Choroid plexus epithelial cell (primary cell): ENCODE results near the gene PRKAG3.
"Not testable (repeated sequence)": the region's sequence is repeated elsewhere in the genome, so short reads cannot be mapped to it uniquely, and the experiment has no call there.

Experiments used
- DNase-seq: peaks from one replicate; pipeline ENCODE4 v3.0.0-alpha.2; 2010; ENCODE audit warnings: low read depth
- H3K4me3 ChIP-seq: 2 replicates; pipeline ENCODE4 v1.5.1; 2011; ENCODE audit warnings: low read depth, mild to moderate bottlenecking, control low read depth, low read length, moderate library complexity
- TF ChIP-seq, protein P1 (sequence below): conservative IDR thresholded peaks from 2 replicates; pipeline ENCODE4 v1.5.1; 2011; ENCODE audit warnings: low read depth, mild to moderate bottlenecking, control low read depth, inconsistent platforms, low read length, moderate library complexity

Gene PRKAG3

GRCh38 chr2:218852911-218853667 is 21.5 kb upstream of the PRKAG3 start:
- DNase-seq: peak; percentile 80
- TF ChIP-seq, protein P1, sequence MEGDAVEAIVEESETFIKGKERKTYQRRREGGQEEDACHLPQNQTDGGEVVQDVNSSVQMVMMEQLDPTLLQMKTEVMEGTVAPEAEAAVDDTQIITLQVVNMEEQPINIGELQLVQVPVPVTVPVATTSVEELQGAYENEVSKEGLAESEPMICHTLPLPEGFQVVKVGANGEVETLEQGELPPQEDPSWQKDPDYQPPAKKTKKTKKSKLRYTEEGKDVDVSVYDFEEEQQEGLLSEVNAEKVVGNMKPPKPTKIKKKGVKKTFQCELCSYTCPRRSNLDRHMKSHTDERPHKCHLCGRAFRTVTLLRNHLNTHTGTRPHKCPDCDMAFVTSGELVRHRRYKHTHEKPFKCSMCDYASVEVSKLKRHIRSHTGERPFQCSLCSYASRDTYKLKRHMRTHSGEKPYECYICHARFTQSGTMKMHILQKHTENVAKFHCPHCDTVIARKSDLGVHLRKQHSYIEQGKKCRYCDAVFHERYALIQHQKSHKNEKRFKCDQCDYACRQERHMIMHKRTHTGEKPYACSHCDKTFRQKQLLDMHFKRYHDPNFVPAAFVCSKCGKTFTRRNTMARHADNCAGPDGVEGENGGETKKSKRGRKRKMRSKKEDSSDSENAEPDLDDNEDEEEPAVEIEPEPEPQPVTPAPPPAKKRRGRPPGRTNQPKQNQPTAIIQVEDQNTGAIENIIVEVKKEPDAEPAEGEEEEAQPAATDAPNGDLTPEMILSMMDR: peak; percentile 87
- no peak overlapping the region for H3K4me3 ChIP-seq

- no peak for DNase-seq
- TF ChIP-seq, protein P1: no peak
These were observed 19.7 kb upstream of the PRKAG3 start for GRCh38 chr2:218851286-218851685.

GRCh38 chr2:218850796-218851195 is 19.2 kb upstream of the PRKAG3 start:
- DNase-seq: no peak
- H3K4me3 ChIP-seq: no peak overlapping the region
- TF ChIP-seq, protein P1: no peak

More at GRCh38 chr2:218851286-218851685, 19.7 kb upstream of the PRKAG3 start:
- H3K4me3 ChIP-seq: no peak overlapping the region

DNA sequence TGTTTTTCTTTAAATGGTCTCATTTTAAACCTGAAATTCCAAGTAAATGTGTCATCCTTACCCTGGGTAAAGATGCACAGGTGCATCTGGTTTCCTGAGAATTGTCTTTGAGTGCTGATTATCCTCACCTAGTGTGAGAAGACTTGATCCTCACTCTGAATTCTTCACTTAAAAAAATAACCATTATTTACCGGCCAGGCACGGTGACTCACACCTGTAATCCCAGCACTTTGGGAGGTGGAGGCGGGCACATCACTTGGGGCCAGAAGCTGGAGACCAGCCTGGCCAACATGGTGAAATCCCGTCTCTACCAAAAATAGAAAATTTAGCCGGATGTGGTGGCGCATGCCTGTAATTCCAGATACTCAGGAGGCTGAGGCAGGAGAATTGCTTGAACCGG is 18.1 kb upstream of the PRKAG3 start:
- TF ChIP-seq, protein P1: no peak
- no peak for DNase-seq
- H3K4me3 ChIP-seq: no peak overlapping the region

- DNase-seq: not testable (repeated sequence)
These were observed 15.4 kb upstream of the PRKAG3 start for GRCh38 chr2:218846963-218847362.

GRCh38 chr2:218844334-218844733 is 12.7 kb upstream of the PRKAG3 start:
- H3K4me3 ChIP-seq, DNase-seq: not testable (repeated sequence)

More at GRCh38 chr2:218846963-218847362, 15.4 kb upstream of the PRKAG3 start:
- H3K4me3 ChIP-seq: not testable (repeated sequence)

- TF ChIP-seq, protein P1: no peak
- no peak overlapping the region for H3K4me3 ChIP-seq
- DNase-seq: peak; percentile 21
These were observed 8.3 kb upstream of the PRKAG3 start for GRCh38 chr2:218839888-218840287.

- peak; percentile 87 for DNase-seq
- H3K4me3 ChIP-seq: no peak overlapping the region
- TF ChIP-seq, protein P1: no peak
These were observed 7.8 kb upstream of the PRKAG3 start for GRCh38 chr2:218839430-218839829.
